IPS-11a (cell line): Measurements from ENCODE around the gene CYP20A1.
A peak's percentile ranks its signal among the peaks of the same experiment; 100 is the strongest.
"Not testable (repeated sequence)": the region's sequence is repeated elsewhere in the genome, so short reads cannot be mapped to it uniquely, and the experiment has no call there.

Source experiments
- H3K4me3 ChIP-seq: one replicate; pipeline ENCODE4 v1.5.1; 2013; ENCODE audit warnings: low read depth, low read length, control low read depth

Gene CYP20A1

GRCh38 chr2:203280428-203281064, 41.7 kb downstream of the CYP20A1 start:
- H3K4me3 ChIP-seq: no peak overlapping the region

- H3K4me3 ChIP-seq: no peak overlapping the region
These were observed 43.3 kb downstream of the CYP20A1 start for GRCh38 chr2:203282101-203282500.

DNA sequence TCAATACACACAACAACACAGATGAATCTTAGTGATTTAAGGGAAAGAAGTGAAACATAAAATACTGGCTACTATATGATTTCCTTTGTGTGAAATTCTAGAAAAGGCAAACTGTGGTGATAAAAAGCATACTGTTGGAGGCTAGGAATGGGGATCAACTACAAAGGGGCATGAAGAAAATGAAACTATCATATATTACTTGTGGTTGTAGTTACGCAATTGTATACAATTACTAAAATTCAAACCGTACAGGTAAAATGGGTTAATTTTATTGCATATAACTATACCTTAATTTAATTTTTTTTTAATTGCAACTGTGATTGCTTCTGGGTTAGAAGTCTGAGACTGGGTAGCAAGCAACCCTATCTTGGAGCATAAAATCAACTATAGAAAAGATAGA, 47.7 kb downstream of the CYP20A1 start:
- no peak overlapping the region for H3K4me3 ChIP-seq

- H3K4me3 ChIP-seq: no peak overlapping the region
These were observed 62.8 kb downstream of the CYP20A1 start for GRCh38 chr2:203301667-203302066.

- H3K4me3 ChIP-seq: not testable (repeated sequence)
These were observed 63.8 kb downstream of the CYP20A1 start for GRCh38 chr2:203302586-203302985.

DNA sequence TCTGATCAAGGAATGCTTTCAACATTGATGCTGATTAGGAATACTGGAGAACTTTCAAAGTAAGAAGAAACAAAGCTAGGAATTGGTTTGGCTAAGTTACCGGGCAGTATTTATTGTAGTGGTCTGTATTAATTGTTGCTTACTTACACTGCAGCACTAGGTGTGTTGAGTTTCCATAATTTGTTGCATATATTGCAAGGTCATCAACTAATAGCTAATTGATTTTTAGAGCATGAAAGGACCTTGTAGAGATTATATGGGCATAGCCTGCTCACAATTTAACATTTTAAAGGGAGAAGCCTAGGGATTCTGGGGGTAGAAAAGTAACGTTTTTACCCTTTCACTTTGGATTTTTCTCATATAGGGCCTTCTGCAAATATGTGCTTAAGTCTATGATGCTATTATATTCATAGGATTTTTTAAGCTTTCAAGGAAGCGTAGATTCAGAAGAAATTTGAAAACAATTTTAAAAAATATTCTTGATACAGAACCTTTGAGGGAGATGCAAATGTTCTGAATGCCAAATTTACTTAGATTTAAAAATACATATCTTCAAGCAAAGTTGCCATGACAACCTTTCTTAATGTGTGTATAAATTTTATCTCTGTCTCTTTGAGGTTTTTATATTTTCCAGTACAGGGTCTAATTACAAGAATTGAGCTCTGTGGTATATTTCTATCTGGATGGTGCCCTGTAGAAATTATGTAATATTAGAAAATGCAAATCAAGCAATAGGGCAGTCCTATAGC, 72.0 kb downstream of the CYP20A1 start:
- H3K4me3 ChIP-seq: no peak overlapping the region

- no peak overlapping the region for H3K4me3 ChIP-seq
These were observed 87.5 kb downstream of the CYP20A1 start for GRCh38 chr2:203326356-203326755.

DNA sequence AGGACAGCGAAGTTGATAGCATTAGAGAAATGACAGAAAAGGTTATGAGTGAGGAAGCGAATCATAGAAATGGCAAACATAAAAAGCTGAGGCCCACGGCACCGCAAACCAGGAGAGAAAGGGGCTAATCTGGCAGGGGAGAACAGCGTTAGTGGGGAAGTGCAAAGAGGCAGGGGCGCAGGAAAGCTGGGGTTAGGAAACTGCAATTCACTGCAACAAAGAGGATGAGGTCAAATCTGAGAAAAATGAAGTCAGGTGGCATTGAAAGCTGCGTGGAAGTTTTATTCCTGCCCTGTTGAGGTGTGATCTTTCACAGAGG, 88.7 kb downstream of the CYP20A1 start:
- H3K4me3 ChIP-seq: peak overlapping the region; percentile 76

DNA sequence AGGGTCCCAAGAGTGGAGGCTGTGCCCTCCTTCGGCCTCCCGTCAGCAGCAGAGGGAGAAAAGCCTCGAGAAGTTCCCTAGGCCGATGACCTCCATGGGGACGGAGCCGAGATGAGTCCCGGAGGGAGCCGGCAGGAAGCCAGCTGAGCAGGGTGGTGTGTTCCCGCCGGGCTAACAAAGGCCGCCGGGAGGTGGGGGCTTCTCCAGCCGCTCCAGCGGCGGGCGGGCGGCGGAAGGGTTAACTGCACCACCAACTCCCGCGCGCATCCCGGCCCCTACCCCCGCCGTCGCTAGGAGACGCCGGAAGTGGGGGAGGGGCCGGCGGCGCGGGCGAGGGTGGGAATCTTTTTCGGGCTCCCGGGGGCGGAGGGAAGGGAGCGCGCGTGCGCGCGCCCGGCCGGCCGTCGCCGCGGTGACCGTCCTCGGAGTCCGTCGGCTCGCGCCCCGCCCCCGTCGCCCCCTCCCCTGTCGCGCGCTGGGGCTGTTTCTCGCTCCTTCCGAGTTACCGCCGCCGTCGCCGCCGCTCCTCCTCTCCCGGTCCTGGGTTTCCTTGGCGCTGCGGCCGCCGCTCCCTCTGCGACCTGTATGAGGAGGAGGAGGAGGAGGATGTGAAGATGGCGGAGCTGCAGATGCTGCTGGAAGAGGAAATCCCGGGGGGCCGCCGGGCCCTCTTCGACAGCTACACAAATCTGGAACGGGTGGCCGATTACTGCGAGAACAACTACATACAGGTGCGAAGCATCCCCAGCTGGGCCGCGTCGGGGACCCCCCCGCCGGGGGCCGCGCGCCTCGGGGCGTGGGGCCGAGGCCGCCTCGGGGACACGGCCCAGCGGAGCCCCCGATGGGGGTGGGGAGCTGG, 89.3 kb downstream of the CYP20A1 start, which contains the start of gene ABI2:
Gene ABI2, plus strand, starts transcription at position 494 of the 859 bp plus-strand sequence. Its CDS starts 121 bp downstream, at position 615.
- peak within 1 kb of the TSS; percentile 88 for H3K4me3 ChIP-seq

DNA sequence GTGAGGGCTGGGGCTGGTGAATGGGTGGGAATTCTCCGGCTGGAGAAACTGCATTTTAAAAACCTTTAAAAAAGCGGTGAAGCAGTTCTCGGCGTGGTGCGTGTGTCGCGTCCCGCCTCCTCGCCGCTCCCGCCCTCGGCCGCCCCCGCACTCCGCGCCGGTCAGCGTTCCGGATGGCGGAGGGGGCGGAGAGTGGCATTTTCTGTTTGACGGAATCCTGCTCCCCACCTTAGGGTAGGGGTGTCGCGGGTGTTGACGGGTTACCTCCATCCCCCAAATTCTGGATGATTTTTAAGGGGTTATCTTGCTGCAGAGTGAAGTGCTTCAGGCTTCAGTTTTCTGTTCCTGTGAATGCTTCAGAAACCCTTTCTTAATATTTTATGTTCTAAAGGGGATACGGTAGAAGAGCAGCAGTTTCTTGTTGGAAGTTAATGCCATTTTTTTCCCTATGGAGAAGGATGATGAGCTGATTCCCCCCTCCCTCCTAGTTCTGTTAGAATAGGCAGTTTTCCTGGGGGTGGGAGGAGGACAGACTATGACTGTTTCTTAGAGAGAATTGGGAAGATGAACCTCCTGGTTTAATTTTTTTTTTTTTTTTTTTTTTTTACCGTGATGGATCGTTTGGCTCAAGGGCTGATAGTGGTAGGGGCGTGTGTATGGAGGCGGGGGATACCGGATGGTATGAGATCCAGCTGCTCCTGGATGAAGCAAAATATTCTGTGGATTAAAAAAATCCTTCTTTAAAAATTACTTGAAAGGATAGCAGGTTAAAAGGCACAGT, 90.1 kb downstream of the CYP20A1 start:
- H3K4me3 ChIP-seq: peak overlapping the region; percentile 88

- no peak overlapping the region for H3K4me3 ChIP-seq
These were observed 91.6 kb downstream of the CYP20A1 start for GRCh38 chr2:203330434-203330833.

DNA sequence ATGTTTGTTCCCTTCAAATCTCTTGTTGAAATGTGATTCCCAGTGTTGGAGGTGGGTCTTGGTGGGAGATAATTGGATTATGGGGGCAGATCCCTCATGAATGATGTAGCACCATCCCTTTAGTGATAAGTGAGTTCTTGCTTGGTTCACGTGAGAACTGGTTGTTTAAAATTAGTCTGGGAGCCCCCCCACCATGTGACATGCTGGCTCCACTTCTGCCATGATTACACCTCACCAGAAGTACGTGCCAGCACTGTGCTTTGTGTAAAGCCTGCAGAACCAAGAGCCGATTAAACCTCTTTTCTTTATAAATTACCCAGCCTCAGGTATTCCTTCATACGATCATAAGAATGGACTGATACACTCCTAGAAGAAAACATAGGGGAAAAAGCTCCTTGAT, 99.5 kb downstream of the CYP20A1 start:
- no peak overlapping the region for H3K4me3 ChIP-seq

DNA sequence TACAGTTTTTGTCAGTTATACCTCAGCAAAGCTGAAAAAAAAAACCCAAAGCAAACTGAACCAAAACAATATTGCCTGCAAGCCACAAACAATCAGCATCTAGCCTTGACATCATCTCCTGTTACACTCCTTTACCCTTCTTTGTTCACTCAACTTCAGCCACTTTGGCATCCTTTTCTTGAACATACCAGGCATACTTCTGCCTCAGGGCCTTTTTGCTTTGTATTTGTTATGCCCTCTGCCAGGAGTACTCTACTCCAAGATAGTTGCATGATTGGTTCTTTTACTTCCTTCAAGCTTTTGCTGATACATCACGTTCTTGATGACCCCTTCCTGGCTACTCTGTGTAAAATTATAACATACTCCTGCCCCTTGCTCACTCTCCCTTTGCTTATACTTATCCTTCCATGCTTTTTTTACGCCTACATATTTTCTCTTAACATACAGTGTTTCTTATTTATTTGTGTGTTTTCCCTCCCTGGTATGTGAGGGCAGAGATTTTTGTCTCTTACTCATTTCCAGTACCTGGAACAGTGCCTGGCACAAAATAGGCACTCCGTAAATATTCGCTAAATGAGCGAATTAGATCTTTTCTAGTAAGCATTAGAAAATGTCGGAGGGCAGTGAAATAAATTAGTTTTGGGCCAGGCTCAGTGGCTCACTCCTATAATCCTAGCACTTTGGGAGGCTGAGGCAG, 102.1 kb downstream of the CYP20A1 start:
- H3K4me3 ChIP-seq: no peak overlapping the region

GRCh38 chr2:203341741-203342310, 103.0 kb downstream of the CYP20A1 start:
- H3K4me3 ChIP-seq: no peak overlapping the region

DNA sequence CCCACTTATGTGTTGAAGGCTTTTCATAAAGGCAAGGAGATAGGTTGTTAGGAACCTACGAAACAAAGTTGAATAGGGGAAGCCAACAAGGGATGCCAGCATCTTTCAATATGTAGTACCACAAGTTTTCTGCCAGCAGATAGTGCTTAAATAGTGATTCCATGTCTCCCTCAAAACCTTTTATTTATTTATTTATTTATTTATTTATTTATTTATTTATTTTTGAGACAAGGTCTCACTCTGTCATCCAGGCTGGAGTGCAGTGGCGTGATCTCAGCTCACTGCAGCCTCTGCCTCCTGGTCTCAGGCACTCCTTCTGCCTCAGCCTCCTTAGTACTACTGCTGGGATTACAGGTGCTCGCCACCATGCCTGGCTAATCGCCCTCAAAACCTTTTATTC, 103.6 kb downstream of the CYP20A1 start:
- H3K4me3 ChIP-seq: not testable (repeated sequence)

- H3K4me3 ChIP-seq: no peak overlapping the region
These were observed 105.8 kb downstream of the CYP20A1 start for GRCh38 chr2:203344667-203345066.

- no peak overlapping the region for H3K4me3 ChIP-seq
These were observed 107.8 kb downstream of the CYP20A1 start for GRCh38 chr2:203346612-203347011.

GRCh38 chr2:203347375-203347774, 108.6 kb downstream of the CYP20A1 start:
- no peak overlapping the region for H3K4me3 ChIP-seq

GRCh38 chr2:203352604-203353255, 113.9 kb downstream of the CYP20A1 start:
- H3K4me3 ChIP-seq: no peak overlapping the region
